HG02840 (cell line): ENCODE measurements around the gene EOLA1.
"Not testable (repeated sequence)": the region's sequence is repeated elsewhere in the genome, so short reads cannot be mapped to it uniquely, and the experiment has no call there.

Source experiments
- ATAC-seq: cut with Tn5 transposase; IDR thresholded peaks from one replicate; pipeline ENCODE4 v1.9.1; 2021; ENCODE audit warnings: mild to moderate bottlenecking, moderate library complexity, moderate number of reproducible peaks; ENCODE audit not compliant: unreplicated experiment, low FRiP score

The EOLA1 gene

DNA sequence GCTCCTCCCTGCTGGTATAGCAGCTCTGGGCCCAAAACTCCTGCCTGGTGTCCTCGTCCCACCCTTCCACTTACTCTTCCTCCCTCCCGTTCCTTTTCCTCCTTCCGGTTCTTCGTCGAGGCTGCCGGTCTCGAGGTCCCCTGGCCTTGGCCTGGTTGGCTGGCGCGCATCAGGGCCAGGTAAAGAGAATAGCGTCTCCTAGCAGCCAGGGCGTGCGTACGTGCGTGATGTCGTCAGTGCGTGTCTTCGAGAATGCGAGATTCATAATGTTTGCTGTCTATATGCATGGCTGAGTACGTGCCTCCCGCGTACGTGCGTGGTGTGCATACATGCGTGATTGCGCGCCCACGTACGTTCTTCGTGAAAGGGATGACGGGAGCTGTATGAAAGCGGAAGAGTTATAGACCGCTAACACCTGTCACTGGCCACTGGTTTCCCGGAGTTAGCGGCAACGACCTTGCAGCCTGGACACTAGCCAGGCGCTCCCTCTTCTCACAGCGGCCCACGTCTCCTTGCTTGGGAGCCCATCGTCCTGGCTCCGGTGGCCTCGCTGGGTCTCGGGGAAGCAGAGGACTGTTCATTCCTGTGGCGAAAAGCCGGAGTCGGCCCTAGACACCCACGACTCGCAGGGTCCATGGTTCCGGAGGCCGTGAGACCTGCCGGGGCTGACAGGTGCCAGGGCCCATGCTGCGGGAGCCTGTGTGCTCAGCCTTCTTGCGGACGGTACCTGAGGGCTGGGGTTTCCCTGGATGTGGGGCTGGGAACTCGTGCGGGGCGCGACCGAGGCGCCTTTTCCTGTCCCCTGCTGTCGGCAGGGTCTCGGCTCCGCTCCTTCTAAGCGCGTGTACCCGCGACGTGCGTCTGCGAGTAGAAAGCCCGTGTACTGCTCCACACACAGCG is at the start of gene EOLA1:
Gene EOLA1, plus strand, starts transcription at position 392 of the 900 bp plus-strand sequence. CDS start 4,619 bp downstream, outside the sequence.
- peak; percentile 79 for ATAC-seq

DNA sequence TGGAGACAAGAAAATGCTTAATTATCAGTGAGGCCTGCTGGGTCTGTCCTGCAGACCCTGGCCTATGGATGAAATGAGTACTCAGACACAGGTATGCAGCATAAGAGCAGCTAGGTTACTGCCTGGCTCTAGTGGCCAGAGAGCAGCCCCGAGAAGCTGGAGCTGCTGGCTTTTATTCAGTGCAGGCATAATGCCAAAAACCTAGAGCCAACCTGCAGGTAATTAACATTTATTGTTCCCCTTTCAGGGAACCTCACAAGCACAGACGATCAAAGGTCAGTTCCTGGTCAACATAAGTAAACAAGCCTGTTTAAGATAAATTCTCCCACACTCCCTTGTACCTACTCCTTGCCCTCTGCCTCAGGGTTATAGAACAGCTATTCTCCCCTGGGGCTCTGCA is 49.0 kb upstream of the EOLA1 start:
- ATAC-seq: no peak

DNA sequence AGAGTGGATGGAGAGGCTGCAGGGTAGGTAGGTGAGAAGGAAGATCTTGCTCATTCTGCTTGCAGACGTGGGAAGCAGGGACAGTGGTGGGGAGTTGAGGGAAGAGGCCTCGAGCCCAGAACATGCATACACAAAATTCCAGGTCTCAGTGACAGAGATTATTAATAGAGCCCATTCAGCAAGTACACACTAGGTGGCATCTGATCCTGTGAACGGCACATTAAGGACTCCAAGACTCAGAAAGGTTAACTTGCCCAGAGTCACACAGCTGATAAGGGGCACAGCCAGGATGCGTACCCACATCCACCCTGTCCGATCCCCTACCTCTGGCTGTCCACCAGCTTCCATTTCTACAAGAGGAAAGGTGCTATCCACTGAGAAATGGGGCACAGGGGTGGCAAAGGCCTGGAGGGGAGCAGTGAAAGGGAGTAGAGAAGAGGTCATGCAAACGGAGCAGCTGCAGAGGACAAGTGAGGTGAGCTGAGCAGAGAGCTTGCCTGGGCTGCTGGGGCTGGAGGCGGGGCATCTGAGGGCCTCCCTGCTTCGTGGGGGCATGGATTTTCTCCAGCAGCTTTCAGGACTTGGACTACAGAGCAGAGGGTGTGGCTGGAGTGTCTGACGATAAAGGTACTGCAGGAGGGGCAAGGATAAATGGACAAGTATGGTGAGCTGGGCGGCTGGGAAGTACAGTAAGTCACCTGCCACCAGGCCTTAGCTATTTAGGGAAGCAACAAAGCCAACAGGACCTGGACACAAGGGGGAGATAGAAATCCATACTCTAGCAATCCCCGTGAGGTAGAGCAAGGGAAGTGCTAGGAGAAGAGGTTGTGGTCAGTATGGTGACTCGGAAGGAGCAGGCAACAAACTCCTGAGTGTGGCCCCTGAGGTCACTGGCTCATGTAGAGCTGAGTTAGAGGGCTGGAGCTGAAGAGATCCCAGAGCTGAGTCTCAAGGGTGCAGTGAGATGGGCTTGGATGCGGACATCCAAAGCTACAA is 46.9 kb upstream of the EOLA1 start:
- ATAC-seq: no peak

DNA sequence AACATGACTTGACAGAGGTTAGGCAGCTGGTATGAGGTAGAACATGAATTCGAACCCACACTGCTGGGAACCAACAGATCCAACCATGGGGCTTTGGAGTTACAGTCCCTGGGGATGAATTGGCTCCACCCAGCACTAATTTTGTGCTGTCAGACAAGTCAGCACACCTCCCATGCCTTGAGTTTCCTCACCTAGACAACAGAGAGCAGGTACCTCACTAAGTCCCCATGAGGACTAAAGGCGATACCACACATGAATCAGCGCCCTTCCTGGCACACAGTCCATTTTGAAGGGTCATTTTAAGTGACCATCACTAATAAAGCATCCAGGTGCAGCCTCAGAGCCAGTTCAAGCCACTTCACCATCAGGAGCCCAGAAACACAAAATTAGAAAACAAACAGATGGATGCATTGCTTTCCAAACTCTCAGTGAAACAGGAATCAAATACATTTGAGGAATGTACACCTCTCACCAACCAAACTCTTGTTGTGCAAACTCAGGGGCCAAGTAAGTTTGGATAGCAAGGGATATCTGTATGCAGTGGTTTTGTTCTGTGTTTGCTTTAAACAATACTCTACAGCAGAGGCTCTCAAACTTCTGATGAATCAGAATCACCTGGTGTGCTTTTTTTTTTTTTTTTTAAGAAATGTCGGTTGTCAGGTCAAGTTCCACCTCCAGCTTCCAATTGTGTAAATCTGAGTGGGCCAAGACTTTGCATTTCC is 45.8 kb upstream of the EOLA1 start:
- ATAC-seq: no peak

DNA sequence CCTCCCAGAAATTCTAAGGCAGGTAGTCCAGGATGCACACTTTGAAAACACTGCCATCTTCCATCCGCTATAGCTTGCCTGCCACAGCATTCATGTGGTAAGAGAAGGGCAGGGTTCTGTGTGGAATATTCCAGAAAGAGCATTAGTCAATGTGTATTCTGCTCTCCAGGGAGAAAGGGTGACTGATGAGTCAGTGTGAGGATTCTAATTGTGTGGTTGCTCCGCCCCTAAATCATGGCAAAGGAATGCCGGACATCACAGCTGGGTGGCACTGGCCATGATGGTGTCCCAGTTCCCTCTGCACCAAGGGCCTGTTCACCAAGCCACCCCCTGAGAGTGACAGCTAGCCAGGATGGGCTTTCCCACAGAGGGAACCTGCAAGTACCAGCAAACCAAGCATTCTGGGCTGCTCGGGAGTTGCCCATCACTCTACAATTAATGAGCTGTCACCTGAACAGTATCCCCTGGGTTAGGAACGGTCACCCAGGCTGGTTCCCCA is 45.2 kb upstream of the EOLA1 start:
- ATAC-seq: no peak

DNA sequence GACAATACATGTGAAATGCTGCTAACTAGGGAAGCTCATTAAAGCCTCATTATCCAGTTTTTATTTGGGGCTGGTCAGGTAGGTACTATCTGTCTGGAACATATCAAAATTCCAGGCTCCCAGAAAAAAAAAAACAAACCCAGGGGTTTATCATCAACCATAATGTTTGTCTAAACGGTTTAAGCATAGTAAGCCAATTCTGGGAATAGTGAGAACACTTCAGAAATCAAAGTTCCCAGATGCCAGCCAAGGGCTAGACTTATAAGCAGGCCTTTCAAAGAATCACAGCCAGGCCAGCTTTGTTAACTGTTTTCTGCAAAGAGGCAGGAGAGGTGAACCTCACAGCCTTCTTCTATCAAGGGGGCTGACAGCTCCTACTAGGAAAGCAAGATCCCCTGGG is 43.8 kb upstream of the EOLA1 start:
- no peak for ATAC-seq

DNA sequence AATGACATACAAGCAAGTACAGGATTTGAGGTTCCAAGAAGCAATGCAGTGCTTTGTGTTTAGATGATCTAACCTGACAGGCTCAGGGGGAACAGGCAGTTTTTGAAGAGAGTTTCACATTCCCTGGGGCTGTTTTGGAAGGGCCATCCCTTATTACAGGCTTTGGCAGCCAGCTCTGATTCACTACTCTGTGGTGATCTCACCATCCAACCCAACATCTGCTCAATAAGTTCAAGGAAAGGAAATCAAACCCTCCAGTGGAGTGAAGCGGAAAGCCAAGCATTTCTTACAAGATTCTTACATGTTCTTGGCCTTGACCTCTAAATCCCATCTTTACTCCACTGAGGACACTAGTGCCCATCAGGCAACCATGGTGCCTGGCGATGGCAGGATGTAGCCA is 43.2 kb upstream of the EOLA1 start:
- no peak for ATAC-seq

DNA sequence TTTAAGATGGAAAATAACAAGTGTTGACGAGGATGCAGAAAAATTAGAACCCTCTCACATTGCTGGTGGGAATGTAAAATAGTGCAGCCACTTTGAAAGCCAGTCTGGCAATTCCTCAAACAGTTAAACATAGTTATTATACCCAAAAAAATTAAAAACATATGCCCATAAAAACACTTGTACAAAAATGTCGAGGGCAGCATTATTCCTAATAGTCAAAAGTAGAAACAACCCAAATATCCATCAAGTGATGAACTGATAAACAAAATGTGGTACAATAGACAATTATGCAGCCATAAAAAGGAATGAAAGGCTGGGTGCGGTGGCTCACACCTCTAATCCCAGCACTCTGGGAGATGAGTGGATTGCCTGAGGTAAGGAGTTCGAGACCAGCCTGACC is 42.0 kb upstream of the EOLA1 start:
- ATAC-seq: no peak

DNA sequence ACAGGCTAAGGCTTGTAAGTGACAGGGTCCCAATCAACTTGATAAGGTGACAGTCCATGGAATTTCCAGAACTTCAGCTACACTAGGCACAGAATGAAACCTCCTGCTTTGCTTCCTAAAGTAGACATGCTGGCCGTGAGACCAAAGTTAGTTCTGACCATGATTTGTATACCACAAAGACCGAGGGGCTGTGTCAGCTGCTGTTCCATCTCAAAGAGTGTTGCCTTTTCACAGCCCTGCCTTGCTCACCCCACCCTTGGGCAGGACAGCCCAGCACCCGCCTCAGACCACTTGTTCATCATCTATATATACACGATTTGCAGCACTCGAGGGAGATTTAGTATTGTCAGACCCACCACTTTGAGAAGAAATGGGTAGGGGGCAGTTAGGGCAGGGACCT is 41.0 kb upstream of the EOLA1 start:
- no peak for ATAC-seq

DNA sequence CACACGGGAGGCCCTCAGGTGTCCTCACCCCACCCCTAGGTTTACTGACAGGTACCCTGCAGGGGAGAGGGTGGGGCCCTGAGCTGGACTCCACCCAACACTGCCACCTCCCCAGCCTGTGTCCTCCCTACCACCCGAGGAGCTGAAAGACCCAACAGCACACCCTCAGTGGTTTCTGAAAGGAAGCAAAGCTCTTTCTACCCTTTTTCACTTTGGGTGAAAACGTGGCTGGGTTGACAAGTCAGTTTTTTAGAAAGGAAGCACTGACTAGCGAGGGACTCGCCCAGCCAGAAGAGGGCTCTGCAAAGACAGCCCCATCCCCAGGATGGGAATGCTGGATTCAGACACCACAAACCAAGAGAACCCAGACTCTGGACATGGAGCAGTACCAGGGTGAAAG is 37.9 kb upstream of the EOLA1 start:
- not testable (repeated sequence) for ATAC-seq

DNA sequence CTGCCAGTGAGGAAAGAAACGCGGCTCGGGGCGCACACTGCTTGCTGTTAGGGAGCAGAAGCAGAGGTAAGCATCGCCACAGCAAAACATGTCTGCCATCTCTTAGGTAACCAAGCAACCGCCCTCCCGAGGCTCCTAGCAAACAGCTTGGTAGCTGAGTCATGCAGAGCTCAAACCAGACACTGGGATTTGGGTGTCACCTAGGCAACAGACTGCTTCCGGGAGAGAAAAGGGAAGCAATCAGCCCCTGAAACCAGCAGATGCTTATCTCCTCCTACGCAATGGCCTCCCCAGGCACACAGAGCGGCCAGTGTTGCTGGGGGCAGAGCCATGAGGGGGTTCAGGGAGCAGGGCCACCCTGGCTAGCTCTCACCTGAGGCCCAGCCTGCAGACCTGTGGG is 37.4 kb upstream of the EOLA1 start:
- peak; percentile 64 for ATAC-seq

DNA sequence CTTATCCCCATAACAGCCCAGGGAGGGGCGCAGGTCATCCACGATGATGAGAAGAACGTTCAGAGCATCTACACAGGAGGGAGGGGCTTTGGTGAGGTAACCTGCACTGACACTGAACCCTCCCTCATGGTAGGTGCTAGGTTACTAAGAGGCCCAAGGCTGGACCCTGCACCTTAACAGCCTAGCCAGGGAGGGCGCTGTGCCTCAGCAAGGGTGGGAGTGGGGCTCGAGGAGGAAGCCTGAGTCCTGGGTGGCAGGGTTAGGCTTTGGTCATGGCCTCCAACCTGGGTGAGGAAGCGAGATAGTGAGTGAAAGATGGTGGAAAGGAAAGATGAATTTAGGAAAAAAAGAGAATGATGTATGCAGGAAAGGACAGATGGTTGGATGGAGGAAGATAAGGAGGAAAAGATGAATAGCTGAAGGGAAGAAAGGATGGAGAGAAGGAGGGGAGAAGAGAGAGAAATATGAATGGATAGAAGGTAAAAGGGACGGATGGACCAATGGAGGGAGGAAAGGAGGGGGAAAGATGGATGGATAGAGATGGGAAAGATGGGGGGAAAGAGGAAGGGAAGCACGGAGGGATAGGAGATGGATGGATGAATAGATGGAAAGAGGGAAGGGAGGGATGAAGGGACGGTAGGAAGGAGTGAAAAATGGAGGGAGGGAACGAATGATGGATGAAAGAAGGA is 36.4 kb upstream of the EOLA1 start:
- ATAC-seq: peak; percentile 40

DNA sequence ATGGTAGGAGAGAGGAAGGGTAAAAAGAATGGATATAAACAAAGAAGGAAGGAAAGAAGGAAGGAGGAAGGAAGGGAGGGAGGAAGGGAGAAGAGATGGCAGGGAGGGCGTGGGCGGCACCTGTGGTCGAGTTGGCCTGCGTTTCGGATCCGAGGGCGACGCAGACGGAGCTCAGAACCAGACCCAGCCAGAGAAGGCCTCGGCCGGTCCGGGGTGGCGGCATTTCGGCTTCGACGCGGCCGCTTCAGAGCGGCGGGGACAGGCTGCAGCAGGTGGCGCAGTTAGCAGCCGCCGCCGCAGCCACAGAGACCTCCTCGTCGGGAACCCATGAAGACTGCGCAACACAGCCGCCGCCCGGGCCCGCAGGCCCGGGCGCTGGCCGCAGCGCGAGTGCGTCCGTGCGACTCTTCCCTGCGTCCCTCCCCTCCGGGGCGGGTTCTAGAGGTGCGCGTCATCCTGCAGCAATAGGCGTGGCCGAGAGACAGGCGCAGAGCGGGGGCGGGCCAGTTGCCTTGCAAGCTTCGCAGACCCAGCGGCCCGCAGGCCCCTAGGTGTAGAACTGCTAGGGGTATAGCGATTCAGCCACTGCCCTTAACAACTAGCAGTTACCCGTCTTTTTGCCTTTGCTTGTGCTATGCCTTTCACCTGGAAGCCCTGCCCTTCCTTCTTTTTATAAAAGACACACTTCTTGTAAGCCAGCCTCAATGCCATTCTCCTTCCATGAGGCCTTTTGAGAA is 35.7 kb upstream of the EOLA1 start, which contains the start of gene IDS:
Gene IDS, minus strand, starts transcription at position 392 of the 737 bp plus-strand sequence. Its CDS starts 169 bp downstream, at position 223.
- ATAC-seq: peak; percentile 71

DNA sequence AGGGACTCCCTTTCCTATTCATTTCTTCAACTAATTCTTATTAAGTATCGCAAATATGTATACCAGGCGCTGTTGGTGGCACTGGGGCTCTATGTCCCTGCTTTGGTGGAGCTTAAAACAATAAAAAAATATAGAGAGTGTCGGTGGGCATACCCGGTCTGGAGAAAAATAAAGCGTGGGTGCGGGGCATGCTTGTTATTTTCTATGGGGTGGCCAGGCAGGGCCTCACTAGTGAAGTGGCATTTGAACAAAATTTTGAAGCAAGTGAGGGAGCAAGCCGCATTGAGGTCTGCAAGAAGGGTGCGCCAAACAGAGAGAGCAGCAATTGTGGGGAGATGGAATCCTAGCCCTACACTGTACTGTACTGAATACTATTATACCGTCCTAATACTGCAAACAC is 35.1 kb upstream of the EOLA1 start:
- no peak for ATAC-seq

DNA sequence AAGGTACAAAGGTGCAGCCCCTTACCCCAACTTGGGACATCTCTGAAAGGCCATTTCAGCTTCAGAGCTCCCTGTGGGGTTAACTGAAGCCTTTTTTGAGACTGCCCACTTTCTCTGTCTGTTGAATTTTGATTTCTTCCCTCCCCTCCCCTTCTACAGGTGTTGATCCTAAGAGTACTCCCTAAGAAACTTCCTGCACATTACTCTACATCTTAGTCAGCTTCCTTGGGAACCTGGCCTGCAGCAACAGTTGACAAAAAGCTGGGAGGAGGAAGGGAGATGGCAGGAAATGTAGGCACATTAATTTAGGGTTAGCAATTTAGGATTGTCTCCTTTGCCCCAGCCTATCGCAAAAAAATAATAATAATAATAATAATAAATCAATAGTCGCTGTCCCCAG is 34.5 kb upstream of the EOLA1 start:
- ATAC-seq: no peak

DNA sequence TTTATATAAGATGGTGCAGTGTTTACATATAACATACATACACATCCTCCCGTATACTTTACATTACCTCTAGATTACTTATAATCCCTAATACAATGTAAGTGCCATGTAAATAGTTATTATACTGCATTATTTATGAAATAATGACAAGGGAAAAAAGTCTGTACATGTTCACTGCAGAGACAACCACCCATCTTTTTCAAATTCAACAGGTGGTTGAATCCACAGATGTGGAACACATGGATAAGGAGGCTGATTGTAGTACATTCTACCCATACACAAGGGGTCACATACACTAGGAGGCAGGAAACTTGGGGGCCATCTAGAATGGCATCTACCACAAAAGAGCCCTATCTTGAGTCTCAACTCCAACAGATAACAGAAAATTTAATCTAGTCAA is 32.3 kb upstream of the EOLA1 start:
- no peak for ATAC-seq

DNA sequence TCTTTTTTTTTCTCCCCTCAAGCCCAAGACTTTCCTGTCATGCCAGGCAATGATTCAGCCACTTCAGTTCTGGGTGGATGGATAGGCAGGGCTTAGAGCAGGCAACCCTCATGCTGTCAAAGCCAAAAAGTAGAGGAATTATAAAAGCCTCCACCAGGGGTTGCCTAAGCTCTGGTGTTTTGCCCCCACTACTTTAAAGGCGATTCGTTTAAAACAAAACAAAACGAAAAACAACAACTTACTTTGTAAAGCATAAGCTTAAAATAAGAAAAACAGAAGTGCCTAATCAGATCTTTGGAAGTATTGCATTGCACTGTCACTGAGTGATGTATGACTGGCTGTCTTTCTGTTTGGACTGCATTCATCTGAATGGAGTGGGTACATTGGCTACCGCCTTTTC is 30.4 kb upstream of the EOLA1 start:
- no peak for ATAC-seq

DNA sequence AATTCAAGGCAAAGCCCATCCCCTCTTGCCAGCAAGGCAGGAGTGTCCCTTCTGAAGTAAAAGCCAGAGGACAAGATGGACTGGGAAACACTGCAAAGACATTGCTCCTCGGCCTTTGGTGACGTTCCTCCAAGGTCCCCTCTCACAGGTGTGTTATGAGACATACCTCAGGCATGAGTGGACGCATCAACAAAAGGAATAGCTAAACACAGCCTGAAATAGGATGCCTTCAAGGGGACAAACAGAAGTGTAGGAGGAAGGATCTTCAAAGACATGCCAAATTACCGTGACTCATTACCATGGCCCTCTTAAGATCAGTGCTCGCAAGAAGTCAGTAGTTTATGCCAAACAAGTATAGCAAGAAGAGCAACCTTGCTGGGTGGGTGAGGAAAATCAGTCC is 29.7 kb upstream of the EOLA1 start:
- ATAC-seq: no peak
